HG03354 (cell line): ENCODE measurements around the gene RBM6.
"Not testable (repeated sequence)": the region's sequence is repeated elsewhere in the genome, so short reads cannot be mapped to it uniquely, and the experiment has no call there.

Experiments used
- ATAC-seq: cut with Tn5 transposase; IDR thresholded peaks from one replicate; pipeline ENCODE4 v1.9.1; 2021; ENCODE audit warnings: mild to moderate bottlenecking; ENCODE audit not compliant: unreplicated experiment, poor library complexity, severe bottlenecking

RBM6 gene

DNA sequence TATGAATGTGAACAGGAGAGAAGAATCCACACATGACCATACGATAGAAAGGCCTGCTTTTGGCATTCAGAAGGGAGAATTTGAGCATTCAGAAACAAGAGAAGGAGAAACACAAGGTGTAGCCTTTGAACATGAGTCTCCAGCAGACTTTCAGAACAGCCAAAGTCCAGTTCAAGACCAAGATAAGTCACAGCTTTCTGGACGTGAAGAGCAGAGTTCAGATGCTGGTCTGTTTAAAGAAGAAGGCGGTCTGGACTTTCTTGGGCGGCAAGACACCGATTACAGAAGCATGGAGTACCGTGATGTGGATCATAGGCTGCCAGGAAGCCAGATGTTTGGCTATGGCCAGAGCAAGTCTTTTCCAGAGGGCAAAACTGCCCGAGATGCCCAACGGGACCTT lies 28.4 kb downstream of the RBM6 start:
- ATAC-seq, result no peak

GRCh38 chr3:49972656-49973055 lies 32.7 kb downstream of the RBM6 start:
- no peak for ATAC-seq

GRCh38 chr3:49976942-49977341 lies 37.0 kb downstream of the RBM6 start:
- ATAC-seq, result no peak

GRCh38 chr3:49984394-49984793 lies 44.4 kb downstream of the RBM6 start:
- no peak for ATAC-seq

DNA sequence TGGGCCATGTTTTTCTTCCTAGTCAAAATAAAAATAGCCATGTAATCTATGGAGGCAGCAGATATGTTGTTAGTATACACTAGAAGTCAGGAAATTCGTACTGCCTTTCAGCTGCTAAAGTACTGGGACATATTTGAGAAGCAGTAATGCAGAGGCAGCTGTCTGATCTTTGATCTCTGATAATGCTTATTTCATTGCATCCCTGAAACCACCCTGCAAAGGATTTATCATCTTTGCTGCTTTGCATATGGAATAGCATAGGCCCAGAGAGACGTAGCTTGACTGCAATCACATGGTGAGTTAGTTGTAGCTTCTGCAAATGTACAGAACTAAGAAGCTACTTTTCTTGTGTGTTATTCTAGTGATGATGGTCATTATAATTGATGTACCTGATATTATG lies 52.4 kb downstream of the RBM6 start:
- ATAC-seq, result no peak

- ATAC-seq, result no peak
Observed at GRCh38 chr3:49994476-49994875, 54.5 kb downstream of the RBM6 start.

DNA sequence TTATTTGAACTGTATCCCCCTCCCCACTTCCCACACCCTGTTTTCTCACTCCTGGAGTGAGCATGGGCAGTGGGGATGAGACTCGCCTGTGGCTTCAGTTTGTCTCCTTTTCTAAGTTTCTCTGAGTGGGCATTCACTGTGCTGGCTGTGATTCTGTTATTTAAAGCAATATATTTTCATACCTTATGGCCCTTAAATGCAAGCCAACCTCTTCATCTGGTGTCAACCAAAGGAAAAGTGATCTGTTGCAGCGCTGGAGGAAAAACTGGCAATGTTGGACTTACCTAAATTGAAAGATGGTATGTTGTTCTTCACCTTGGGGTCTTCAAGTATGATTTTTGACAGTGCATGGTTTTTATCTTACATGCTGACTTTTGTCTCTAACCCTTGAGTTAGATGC lies 56.1 kb downstream of the RBM6 start:
- no peak for ATAC-seq

DNA sequence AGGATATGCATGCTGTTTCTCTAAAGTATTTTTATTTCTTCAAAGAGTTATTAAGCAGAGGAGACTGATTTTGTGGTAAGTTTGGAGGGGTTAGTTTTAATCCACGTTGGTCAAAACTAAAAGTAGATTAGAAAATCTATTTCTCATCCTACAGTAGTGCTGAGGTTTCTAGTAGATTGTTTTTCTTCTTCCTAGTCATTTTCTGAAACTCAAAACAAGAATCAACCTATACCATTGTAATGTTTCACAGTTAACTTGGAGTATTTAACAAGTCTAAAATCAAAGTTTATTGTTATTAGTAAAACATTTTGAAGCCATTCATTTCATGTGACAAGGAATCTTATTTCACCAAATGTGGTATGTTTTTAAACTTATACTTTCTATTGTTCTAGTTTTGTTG lies 57.9 kb downstream of the RBM6 start:
- no peak for ATAC-seq

- ATAC-seq, result no peak
Observed at GRCh38 chr3:49998326-49998725, 58.4 kb downstream of the RBM6 start.

DNA sequence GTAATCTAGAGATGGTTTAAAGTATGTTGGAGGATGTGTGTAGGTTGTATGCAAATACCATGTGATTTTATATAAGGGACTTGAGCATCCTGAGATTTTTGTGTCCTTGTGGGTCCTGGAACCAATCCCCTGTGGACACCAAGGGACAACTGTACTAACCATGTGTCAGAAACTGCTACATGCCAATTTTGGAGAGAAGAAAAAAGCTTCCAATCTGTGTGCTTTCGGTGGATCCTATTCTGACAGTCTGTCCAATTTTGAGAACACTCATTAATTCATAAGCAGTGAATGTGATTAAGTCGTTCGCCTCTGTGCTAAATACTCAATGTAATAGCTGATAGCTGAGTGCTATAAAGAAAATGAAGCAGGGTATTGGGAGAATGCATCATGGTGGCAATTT lies 61.6 kb downstream of the RBM6 start:
- ATAC-seq, result no peak

DNA sequence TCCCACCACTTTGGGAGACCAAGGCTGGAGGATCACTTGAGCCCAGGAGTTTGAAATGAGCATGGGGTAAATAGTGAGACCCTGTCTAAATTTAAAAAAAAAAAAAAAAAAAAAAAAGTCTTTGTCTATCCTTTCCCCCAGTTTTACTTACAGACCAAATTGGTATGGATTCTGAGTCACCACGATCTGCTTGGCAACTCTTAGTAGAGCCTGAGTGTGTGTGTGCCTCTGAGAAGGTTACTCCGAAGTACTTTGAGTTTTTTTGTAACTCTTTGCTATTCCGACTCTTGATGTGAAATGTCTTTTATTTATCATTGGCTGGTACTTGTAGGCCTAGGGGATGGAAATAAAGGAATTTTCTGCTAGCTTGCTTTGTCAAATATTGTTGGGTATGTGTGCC lies 63.3 kb downstream of the RBM6 start:
- no peak for ATAC-seq

- ATAC-seq, result no peak
Observed at GRCh38 chr3:50003824-50004223, 63.9 kb downstream of the RBM6 start.

GRCh38 chr3:50008931-50009330 lies 69.0 kb downstream of the RBM6 start:
- ATAC-seq, result no peak

GRCh38 chr3:50010959-50011358 lies 71.0 kb downstream of the RBM6 start:
- ATAC-seq, result no peak

- ATAC-seq, result no peak
Observed at GRCh38 chr3:50015918-50016317, 76.0 kb downstream of the RBM6 start.

- no peak for ATAC-seq
Observed at GRCh38 chr3:50028346-50028745, 88.4 kb downstream of the RBM6 start.

DNA sequence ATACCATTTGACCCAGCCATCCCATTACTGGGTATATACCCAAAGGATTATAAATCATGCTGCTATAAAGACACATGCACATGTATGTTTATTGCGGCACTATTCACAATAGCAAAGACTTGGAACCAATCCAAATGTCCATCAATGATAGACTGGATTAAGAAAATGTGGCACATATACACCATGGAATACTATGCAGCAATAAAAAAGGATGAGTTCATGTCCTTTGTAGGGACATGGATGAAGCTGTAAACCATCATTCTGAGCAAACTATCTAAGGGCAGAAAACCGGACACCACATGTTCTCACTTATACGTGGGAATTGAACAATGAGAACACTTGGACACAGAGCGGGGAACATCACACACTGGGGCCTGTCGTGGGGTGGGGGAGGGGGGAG lies 91.3 kb downstream of the RBM6 start:
- not testable (repeated sequence) for ATAC-seq

DNA sequence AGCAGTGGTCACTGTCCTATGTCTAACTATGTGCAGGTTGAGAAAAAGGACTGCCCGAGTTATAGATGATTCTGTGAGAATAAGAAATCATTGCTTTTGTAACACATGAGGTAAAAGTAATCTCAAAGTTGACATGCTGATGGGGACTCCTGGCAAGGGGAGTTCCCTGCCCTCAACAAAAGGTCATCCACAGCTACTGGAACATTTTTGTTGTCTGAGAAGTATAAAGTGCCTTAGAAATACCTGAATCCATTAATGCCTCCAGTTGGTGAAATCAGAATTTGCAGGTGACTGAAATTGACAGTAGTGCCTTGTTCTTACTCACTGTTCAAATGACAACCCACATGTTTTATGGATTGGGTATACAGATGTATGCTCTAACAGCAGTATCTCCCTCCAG lies 105.0 kb downstream of the RBM6 start:
- no peak for ATAC-seq

DNA sequence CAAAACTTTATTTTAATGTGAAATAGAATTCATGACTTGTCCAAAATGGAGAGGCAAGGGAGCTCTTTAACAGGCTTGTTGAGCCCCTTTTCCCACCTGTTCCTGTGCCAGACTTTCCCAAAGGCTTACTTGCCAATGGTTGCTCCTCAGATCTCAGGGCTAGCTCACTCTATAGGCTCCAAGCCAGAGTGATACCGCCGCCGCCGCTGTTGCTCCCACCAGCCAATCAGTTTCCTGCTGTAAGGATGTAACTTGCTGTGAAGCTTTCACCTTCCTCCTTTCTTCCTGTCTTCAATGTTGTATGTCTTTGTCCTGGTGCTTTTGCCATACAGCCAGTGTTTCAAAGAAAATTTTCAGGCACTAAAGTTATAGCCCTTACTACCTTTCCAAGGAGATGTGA lies 107.5 kb downstream of the RBM6 start:
- no peak for ATAC-seq

GRCh38 chr3:50050361-50050760 lies 110.4 kb downstream of the RBM6 start:
- no peak for ATAC-seq

DNA sequence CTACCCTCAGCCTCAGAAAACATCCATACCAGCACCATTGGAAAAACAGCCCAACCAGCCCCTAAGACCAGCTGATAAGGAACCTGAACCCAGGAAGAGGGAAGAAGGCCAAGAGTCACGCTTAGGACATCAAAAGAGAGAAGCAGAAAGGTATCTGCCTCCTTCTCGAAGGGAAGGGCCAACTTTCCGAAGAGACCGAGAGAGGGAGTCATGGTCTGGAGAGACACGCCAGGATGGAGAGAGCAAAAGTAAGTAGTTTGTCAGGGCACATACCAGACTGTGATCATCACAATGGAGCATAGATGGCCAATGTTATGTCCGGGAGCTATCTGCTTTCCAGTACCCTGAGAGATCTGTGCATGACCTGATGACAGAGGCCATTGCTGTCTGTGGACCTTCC lies 117.8 kb downstream of the RBM6 start:
- no peak for ATAC-seq

DNA sequence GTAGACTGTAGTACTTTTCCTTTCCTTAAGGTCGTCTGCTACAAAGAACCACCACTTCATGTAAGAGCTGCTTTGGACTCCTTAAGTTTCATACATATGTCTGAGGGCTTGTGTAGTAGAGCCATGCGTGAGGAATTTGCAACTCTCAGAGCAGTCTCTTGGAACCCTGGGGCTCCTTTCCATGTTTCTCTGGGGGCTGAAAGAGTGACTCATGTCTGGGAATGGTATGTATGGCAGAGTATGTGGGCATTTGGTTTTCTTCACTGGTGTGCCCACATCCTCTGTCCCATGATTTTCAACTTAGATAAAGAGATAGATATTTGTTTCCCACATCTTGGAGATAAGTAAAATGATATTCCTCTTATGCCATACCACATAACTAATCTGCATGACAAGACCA lies 128.2 kb downstream of the RBM6 start:
- no peak for ATAC-seq

DNA sequence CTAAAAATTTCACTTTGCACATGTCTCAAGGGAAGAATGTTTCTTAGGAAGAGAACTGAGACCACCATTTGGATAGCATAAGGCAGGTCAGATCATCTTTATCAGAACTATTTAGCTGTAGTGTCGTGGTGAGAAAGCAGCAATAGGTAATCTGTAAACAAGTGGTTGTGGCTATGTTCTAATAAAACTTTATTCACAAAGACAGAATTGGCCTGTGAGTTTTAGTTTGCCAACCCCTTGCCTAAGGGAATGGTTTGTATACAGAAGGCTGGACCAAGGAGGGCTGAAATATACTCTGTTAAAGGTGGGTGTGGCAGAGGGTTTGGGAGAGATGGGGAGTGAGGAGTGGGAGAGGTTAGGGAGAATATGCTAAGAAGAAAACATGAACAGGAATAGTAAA lies 138.1 kb downstream of the RBM6 start:
- no peak for ATAC-seq
